ENCODE data around the gene NAGPA. TPM values are rescaled to one million over a fixed set of nuclear protein-coding genes. Genes with fewer than 3 reads are reported as not detected.

Gene NAGPA, protein sequence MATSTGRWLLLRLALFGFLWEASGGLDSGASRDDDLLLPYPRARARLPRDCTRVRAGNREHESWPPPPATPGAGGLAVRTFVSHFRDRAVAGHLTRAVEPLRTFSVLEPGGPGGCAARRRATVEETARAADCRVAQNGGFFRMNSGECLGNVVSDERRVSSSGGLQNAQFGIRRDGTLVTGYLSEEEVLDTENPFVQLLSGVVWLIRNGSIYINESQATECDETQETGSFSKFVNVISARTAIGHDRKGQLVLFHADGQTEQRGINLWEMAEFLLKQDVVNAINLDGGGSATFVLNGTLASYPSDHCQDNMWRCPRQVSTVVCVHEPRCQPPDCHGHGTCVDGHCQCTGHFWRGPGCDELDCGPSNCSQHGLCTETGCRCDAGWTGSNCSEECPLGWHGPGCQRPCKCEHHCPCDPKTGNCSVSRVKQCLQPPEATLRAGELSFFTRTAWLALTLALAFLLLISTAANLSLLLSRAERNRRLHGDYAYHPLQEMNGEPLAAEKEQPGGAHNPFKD
- total RNA-seq = 13.1 and 14.1 TPM in 2 replicates

DNA sequence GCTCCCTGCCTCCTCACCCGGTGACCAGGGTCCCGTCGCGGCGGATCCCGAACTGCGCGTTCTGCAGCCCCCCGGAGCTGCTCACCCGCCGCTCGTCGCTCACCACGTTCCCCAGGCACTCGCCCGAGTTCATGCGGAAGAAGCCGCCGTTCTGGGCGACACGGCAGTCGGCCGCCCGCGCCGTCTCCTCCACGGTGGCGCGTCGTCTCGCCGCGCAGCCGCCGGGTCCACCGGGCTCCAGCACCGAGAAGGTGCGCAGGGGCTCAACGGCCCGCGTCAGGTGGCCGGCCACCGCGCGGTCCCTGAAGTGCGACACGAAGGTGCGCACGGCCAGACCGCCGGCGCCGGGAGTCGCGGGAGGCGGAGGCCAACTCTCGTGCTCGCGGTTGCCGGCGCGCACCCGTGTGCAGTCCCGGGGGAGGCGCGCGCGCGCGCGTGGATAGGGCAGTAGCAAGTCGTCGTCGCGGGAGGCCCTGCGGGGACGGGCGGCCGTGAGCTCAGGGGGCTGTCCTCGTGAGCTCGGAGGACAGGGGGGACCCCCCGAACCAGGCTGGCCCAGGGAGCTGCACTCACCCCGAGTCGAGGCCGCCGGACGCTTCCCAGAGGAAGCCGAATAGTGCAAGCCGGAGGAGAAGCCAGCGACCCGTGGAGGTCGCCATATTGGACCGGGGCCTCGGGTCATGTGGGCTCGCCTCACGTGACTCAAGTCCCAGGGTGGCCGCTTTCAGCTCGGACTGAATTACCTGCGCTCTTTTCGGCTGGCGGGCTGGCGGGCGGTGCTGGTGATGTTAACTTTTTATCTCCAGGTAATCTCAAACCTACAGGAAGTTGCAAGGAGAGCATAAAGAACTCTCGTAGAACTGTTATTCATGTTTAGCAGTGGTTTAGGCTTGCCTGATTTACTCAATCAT, at the start of gene NAGPA:
Gene NAGPA, minus strand, starts transcription at position 680 of the 911 bp plus-strand sequence. Its CDS starts 21 bp downstream, at position 659.

DNA sequence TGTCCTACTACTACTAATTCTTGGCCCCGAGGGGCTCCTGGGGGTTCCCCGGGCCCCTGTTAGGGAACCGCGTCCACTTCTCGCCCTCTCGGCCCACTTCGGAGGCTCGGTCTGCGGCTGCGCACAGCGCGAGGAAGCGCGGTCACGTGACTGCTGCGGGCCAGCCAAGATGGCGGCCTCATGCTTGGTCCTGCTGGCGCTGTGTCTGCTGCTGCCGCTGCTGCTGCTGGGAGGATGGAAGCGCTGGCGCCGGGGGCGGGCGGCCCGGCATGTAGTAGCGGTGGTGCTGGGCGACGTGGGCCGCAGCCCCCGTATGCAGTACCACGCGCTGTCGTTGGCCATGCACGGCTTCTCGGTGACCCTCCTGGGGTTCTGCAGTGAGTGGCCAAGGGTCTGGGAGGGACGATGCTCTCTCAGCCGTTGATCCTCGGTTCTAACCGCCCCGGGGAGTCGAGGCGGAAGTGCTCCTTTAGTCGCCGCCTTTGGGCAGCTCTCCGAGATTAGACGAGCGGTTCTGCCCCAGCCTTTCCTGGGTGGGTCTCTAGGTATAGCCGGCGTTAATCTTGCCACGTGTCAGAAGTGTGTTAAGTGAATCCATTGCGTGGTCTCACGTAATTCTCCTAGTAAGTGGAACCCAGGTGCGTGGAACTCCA, 38.1 kb upstream of the NAGPA start, which contains the start of gene ALG1:
Gene ALG1, plus strand, starts transcription at position 163 of the 653 bp plus-strand sequence. Its CDS starts 7 bp downstream, at position 170.

DNA sequence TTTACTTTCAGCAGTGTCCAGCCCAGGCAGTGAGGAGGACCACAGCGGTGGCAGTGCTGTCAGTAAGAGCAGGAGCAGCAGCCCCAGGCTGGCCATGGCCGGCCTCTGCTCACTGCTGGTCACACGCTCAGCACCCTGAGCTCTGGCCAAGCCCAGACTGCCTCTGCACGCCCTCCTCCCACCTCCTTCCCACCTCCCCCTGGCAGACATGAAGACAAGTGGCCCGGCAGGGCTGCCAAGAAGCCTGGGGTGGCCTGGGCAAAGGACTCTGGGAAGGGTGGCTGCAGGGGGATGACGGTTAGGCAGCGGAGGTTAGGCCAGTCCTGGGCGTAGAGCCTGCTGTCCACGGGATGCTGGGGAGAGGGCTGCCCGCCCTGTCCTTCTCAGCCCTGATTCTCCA, 32.1 kb upstream of the NAGPA start, which contains the start of gene C16orf89:
Gene C16orf89, minus strand, starts transcription at position 144 of the 400 bp plus-strand sequence. Its CDS starts 48 bp downstream, at position 96.

Other genes starting within 250 kb of the NAGPA start
- not detected in 2 replicates for gene SEPTIN12, start 245.6 kb downstream of the NAGPA start, total RNA-seq
- not detected in 2 replicates for gene SMIM22, start 238.6 kb downstream of the NAGPA start, total RNA-seq
- gene ROGDI, start 231.3 kb downstream of the NAGPA start, total RNA-seq = 26.6 and 26.9 TPM in 2 replicates
- gene GLYR1, start 186.6 kb downstream of the NAGPA start, total RNA-seq = 57.0 and 62.8 TPM in 2 replicates
- 17.7 and 20.5 TPM in 2 replicates for gene UBN1, start 186.5 kb downstream of the NAGPA start, total RNA-seq
- 2.5 and 3.2 TPM in 2 replicates for gene PPL, start 96.8 kb downstream of the NAGPA start, total RNA-seq
- under 0.01 and 0.11 TPM in 2 replicates for gene SEC14L5, start 75.6 kb downstream of the NAGPA start, total RNA-seq
- gene C16orf89, start 32.0 kb upstream of the NAGPA start, total RNA-seq = not detected in 2 replicates
- gene ALG1, start 37.9 kb upstream of the NAGPA start, total RNA-seq = 20.5 and 24.3 TPM in 2 replicates
- 5.9 and 6.9 TPM in 2 replicates for gene EEF2KMT, start 63.9 kb upstream of the NAGPA start, total RNA-seq